Measurements from ENCODE around the gene SMOC1.

The SMOC1 gene

DNA sequence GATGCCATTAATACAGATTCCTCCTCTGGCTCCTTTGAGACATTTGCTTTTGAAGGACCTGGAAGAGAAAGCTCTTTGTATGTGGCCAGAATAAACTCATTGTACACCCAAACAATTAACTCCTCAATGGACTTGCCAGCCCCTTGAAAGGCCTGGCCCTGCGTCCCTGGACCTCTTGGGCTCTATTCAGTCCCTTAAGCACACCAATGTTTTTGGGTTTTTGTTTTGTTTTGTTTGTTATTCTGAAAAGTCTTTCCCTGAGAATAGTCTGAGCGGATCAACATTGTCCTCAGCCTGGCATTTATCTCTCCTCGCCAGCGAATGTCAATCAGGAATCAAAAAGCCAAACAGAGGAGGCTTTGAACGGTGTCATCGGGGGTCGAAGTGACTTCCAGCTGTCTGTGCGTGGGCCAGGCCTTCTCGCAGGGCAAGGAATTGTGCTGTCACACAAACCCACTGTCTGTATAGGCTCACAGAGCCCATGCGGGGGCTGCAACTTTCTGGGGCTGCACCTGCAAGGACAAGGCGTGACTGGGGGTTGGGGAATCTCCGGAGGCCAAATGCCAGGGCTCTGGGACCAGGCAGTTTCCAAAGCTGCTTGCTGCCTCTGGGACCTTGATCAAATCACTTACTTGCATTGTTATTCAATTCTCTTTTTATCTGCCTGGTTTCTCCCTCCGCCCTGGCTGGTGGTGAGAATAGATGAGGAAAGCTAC, 108.3 kb downstream of the SMOC1 start:
- DNase-seq, result no peak

- no peak for DNase-seq
These were observed 109.8 kb downstream of the SMOC1 start for GRCh38 chr14:69988979-69989378.

DNA sequence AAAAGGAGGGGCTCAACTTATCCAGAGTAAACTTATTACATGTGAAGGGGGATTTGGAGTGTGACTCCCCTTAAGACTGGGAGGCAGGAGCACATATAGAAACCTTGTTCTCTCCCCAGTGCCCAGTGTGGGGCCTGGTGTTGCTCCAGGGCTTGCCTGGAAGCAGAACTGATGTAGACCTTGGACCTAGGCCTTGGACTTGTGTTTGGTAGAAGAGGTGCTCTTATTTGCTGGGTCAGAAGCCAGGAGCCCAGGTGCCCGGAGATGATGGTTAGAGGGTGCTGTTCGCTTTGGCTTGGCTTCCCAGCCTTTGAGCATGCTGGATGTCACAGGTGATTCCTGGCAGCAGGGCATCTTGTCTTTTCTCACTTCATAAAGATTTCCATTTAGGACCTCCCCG, 110.4 kb downstream of the SMOC1 start:
- no peak for DNase-seq

DNA sequence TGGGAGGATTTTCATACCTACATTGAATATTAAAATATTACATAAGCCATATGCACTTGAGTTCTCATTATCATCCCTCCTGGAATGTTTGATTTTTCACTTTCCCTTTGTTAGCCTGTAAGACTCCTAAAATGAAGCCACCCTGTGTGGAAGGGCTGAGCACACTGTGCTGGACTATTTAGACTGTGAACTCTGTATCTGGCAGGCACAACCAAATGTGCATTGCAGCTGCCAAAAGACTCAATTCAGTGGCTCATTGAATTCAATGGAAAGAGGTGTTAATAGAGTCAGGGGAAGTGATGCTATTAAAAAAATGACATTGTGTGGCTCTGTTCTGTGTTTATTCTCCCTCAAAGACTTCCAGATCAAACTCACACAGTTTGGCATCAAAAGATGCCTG, 111.1 kb downstream of the SMOC1 start:
- no peak for DNase-seq

- no peak for DNase-seq
These were observed 112.2 kb downstream of the SMOC1 start for GRCh38 chr14:69991422-69991821.

DNA sequence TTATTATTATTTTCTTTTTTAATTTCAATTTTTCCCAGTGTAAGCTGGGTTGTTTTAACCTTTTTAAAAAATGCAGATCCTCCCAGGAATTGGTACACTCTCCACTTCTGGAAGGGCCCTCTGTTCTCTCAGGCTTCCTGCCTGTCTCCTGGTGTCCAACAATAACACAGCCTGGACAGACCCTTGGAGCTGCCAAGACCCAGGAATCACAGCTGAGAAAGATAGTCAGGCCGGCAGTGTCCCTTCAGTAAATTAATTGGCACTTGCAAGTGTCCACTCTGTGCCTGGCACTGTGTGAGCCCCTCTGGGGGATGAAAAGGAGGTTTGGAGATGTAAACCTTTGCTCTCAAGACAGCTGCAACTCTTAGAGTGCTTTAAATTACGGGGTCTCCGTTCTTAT, 113.3 kb downstream of the SMOC1 start:
- DNase-seq, result no peak

DNA sequence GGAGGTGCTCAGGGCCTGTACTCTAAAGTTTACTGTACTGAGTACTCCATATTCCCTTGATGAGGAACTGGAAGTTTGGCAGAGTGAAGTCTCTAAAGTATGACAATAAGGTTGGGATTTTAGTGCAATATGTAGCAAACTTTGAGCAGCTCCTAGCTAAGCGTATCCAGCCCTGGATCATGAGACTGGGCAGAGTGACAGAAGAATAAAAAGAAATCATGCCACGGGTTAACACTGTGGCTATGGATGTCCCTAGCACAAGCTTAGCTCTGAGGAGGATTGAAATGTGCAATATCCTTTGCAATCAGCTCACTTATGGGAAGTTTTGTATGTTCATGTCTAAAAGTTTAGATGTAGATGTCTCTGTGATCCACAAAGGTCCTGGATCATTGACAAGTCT, 114.1 kb downstream of the SMOC1 start:
- DNase-seq, result no peak

GRCh38 chr14:69994002-69994401, 114.8 kb downstream of the SMOC1 start:
- no peak for DNase-seq

DNA sequence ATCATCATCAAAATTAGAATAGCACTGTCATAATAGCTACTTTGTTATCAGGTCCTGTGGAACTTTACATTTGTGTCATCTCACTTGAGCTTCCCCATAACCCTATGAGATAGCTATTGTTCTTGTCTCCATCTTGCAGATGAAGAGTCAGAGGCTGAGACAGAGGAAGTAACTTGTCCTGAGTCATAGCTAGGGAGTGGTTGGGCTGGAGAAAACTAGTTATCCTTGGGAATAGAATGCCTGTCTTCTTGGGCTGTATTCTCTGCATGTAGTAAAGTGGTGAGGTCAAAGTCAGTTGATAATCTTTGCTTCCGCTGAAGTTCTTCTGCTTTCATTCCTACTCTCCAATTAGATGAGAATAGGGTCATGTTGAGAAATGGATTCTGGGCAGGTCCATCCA, 117.0 kb downstream of the SMOC1 start:
- no peak for DNase-seq

GRCh38 chr14:69997849-69998248, 118.6 kb downstream of the SMOC1 start:
- DNase-seq, result no peak

DNA sequence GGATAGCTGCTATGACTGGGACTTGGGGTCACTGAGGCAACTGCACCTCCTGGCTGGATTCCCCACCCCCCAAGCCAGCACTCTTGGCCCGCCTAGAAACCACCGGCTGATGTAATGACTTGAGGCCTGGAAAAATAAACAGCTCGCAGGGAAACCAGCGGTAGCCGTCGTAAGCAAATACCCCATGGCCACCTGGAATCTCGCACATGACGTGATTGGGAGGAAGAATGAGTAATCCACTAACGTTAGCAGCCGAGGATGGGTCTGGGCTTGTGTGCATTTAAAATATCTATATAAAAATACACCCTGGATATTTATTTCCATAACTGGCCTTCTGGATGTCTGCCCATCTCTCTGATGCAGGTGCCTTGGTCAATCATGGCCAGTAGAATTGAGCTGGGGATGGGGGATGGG, 120.1 kb downstream of the SMOC1 start:
- DNase-seq, result no peak

- DNase-seq, result no peak
These were observed 121.4 kb downstream of the SMOC1 start for GRCh38 chr14:70000601-70001000.

DNA sequence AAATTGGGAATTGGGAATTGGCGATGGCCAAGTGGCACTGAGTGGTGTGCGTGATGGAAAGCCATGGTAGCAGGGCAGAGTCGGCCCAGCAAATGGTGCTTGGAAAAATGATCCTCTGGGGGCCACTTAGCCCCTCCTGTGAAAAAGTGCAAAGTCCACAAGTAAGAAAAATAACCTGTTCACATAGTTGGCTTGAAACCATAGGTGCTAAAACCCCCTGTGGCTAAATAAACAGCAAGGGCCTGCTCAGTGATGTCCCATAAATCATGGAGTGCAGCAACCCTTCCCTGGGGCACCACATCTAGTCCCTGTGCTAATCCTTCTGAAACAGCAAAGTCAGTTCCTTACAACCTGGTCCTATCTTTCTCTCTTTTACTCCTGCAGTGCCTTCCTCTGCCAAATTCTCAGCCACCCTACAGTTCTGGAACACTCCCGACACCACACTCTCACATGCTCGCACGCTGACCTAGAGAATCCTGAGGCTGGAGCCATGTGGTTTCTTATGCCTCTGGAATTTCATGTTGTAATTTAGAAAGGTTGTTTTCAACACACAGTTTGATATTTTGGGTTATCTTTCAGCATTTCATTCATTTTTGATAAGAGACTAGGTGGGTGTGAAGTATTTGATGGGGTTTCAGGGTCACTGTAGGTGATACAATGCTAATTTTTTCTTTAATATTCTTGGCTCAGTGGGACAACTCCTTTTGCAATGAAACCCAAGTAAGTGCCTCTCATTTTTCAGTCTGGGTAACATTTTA, 123.6 kb downstream of the SMOC1 start:
- no peak for DNase-seq

DNA sequence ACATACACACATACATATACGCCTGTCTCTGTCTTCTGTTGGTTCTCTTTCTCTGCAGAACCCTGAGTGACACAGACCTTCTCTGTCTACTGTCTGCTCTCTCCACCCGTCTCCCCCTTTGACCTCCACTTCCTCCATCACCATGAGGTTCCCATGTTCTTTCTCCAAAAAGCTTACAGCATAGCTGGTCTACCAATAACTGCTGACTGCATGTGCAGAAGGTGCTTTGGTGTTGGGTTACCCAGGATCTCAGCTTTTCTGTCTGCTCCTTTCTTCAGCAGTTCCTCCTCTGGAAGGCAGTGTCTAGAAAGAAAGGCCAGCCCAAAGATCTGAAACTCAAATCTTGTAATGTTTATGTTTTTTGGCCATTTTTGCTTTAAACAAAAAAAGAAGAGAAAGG, 125.6 kb downstream of the SMOC1 start:
- DNase-seq, result no peak

DNA sequence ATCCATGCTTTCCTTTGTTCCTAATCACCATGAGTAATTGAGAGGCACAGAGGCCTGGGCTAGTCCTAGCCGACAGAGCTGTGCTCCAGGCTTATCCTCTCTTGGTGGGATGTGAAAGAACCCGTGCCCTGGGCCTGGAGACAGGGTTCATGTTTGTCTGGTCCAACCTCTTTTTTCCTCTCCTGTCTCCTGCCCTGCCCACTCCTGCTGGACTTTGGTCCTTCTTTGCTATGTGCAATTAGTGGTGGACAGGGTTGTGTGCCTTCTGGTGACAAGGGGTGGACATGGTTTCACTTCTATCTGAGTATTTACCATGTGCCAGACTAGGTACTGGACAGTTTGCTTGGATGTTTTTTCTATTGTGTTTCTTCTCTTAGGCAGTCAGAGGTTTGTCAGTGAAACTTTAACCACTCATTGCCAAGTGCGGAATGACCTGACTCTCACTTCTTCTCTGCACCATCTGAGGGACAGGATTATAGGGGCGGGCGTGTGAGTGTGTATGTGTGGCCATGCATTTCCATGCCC, 126.1 kb downstream of the SMOC1 start:
- no peak for DNase-seq

DNA sequence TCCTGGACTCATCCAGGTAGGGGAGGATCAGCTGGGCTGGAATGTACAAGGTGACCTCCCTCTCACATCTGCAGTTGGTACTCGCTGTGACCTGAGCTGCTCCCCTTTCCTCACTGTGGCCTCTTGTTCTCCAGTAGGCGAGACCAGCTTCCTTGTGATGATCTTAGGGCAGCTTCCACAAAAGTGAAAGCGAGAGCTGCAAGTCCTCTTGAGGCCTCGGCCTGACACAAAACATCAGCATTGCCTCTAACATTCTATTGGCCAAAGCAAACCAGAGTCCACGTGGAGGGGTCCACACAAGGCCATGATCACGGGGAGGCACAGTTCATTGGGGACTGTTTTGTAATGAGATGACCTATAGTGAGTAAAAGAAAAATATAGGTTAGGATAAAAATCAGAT, 127.5 kb downstream of the SMOC1 start:
- DNase-seq, result no peak

DNA sequence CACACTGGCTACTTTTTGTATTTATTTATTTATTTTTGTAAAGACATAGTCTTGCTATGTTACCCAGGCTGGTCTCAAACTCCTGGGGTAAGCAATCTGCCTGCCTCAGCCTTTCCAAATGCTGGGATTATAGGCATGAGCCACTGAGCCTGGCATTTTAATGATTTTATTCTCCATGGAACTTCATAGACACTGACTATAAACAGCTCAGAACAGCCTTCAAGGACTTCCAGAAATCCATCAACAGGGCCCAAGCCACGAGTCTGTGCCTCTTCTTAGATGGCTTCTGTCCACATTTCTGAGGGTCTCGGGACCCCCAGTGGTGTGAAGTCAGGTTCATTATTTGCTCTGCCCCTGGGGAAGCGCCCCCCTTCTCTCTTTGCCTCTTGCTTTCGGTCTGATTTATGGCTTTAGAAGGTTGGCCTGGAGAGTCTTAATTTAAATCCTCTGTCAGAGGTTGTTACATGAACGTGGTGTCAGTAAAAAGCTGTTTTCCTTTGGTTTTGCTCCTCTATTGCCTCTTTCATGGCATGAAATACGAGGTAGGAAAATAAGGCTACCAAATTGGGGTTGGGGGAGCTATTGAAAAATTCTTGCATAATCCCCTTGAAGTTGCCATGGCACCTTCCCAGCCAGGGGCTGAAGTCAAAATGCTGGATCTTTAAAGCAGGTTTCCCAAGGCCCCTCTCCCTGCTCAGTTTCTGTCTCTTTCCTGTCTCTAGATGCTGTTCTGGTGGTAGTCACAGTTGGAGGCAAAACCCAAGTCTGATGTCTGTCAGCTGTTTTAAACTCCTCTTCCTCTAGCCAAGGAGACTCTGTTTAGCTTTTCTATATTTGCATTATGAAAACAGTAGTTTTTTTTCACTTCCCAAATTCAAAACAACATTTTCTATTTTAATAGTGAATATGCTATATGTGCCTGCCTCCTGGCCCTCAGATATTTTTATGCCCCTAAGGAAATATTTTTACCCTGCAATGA, 129.4 kb downstream of the SMOC1 start:
- DNase-seq, result no peak

- DNase-seq, result no peak
These were observed 130.7 kb downstream of the SMOC1 start for GRCh38 chr14:70009961-70010360.

GRCh38 chr14:70011098-70011497, 131.9 kb downstream of the SMOC1 start:
- no peak for DNase-seq

DNA sequence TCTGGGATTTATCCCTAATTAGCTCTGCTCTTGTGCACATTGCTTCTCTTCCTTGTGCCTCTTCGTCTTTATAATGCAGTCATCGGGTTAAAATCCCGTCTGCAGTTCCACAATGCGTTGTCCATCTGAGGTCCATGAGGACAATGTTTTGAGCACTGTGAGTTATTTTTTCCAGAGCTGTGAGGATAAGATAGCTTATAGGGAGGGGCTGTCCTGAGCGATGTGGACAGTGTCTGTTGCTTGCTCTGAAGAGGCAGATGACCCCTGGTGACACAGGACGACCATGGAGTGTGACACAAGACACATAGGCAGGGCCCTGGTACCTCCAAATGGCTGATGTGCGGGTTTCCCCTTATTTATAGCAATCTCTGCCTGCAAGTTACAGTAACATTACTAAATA, 132.5 kb downstream of the SMOC1 start:
- no peak for DNase-seq

DNA sequence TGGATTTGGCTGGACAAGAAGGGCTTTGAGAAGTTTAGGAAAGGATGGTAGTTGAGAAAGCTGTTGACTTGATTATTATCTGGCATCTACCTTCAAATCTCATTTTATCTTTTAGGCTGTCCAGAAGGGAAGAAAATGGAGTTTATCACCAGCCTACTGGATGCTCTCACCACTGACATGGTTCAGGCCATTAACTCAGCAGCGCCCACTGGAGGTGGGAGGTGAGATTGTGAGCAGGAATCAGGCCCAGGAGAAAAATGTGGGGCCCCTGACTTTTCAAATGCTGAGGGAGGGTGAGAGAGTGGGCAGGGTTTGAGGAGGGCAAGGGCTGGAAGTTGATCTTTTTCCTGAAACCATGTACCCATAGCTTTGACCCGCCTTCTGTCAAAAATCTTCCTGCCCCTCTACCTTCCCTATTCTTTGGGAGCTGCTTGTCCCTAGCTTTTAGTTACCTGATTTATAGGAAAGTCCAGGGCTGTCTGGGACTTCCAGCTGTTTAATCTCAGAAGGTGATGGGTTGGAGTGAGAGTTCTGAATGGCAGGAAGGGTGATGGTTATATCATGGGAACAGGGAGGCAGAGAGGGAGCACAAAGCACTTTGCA, 134.2 kb downstream of the SMOC1 start:
- DNase-seq, result no peak

- no peak for DNase-seq
These were observed 135.3 kb downstream of the SMOC1 start for GRCh38 chr14:70014406-70015095.
